Measurements from ENCODE around the gene LARGE1.

Gene LARGE1

GRCh38 chr22:33557836-33558235 lies 362.4 kb downstream of the LARGE1 start:
- no peak for DNase-seq (ENCODE audit: low read depth)
- TF ChIP-seq CTCF (IDR thresholded peaks at IDR 0.05; ENCODE audit: insufficient read depth, low read depth, low read length, missing control alignments): no peak
- no peak overlapping the region for H3K4me3 ChIP-seq (ENCODE audit: low read length)

GRCh38 chr22:33555814-33556522 lies 364.3 kb downstream of the LARGE1 start:
- no peak for DNase-seq (ENCODE audit: low read depth)
- no peak for TF ChIP-seq CTCF (IDR thresholded peaks at IDR 0.05; ENCODE audit: insufficient read depth, low read depth, low read length, missing control alignments)
- no peak overlapping the region for H3K4me3 ChIP-seq (ENCODE audit: low read length)

GRCh38 chr22:33553493-33553892 lies 366.8 kb downstream of the LARGE1 start:
- no peak for TF ChIP-seq CTCF (IDR thresholded peaks at IDR 0.05; ENCODE audit: insufficient read depth, low read depth, low read length, missing control alignments)
- no peak overlapping the region for H3K4me3 ChIP-seq (ENCODE audit: low read length)
- no peak for DNase-seq (ENCODE audit: low read depth)

GRCh38 chr22:33544707-33545106 lies 375.6 kb downstream of the LARGE1 start:
- H3K4me3 ChIP-seq (ENCODE audit: low read length): no peak overlapping the region
- no peak for TF ChIP-seq CTCF (IDR thresholded peaks at IDR 0.05; ENCODE audit: insufficient read depth, low read depth, low read length, missing control alignments)
- DNase-seq (ENCODE audit: low read depth): no peak

- no peak for TF ChIP-seq CTCF (IDR thresholded peaks at IDR 0.05; ENCODE audit: insufficient read depth, low read depth, low read length, missing control alignments)
- no peak overlapping the region for H3K4me3 ChIP-seq (ENCODE audit: low read length)
- no peak for DNase-seq (ENCODE audit: low read depth)
These were observed 377.6 kb downstream of the LARGE1 start for GRCh38 chr22:33542722-33543121.

- no peak for DNase-seq (ENCODE audit: low read depth)
- no peak for TF ChIP-seq CTCF (IDR thresholded peaks at IDR 0.05; ENCODE audit: insufficient read depth, low read depth, low read length, missing control alignments)
These were observed 378.1 kb downstream of the LARGE1 start for GRCh38 chr22:33542153-33542552.

More at GRCh38 chr22:33542153-33542552, 378.1 kb downstream of the LARGE1 start:
- H3K4me3 ChIP-seq (ENCODE audit: low read length): no peak overlapping the region

All from epithelial cell of esophagus (primary cell).